SK-N-DZ (cell line): Measurements from ENCODE around the gene DNER.

Source experiments
- DNase-seq: peaks from one replicate; pipeline ENCODE4 v3.0.0-alpha.2; 2015; ENCODE audit warnings: low spot score

Gene DNER

GRCh38 chr2:229672021-229672420, 42.3 kb downstream of the DNER start:
- DNase-seq: no peak

DNA sequence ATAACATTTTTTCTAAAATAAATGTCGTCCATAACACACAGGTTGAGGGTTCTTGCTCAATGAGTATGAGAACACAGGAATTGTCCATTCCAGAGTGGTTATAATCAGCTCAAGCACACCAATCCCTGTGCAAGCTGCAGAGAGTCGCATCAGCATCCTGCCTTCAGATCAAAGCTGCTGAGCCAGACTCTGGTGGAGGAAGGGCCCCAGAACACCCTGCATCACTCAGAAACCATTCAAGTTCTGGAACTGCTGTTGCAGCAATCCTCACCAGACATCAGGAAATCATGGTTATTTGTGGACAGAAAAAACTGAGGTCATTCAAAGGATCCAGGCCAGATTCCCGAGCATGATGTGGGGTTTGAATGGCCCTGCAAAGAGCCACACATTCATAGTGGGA, 44.5 kb downstream of the DNER start:
- DNase-seq: no peak

DNA sequence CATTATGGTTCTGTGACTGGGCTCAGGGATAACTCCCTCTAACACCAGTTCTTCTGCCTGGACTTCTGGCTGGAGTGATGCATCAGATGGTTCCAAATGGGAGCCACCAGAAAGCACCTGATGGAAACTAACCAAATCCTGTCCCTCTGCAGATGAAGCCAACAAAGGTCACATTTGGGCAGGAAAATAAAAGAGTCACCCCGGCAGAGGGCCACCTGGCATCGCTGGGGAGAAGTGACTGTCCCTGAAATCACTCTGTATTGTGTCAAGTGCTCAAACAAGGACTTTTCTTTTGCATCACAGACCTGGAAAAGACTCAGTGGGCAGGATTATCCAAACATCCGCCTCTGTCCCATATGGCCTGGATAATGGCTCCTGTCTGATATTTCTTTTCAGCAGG, 47.5 kb downstream of the DNER start:
- DNase-seq: no peak

- DNase-seq: no peak
These were observed 49.2 kb downstream of the DNER start for GRCh38 chr2:229665158-229665557.

DNA sequence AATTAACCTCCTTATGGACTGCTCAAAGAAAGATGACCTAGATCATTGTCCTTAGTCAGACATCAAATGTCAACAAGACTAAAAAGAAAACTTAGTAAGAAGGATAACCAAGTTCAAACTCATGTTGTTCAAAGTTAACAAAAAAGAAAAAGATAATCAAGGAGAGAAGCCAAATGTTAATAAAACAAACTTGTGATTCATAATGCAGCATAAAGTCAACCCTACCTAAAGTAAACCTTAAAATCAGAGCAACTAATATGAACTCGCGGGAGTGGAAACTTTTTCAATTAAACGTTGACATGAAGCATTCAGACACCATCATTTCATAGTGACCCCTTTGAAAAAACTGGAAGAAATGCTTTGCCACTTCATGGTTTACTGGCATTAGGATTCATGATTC, 52.9 kb downstream of the DNER start:
- no peak for DNase-seq

- no peak for DNase-seq
These were observed 53.4 kb downstream of the DNER start for GRCh38 chr2:229660951-229661350.

DNA sequence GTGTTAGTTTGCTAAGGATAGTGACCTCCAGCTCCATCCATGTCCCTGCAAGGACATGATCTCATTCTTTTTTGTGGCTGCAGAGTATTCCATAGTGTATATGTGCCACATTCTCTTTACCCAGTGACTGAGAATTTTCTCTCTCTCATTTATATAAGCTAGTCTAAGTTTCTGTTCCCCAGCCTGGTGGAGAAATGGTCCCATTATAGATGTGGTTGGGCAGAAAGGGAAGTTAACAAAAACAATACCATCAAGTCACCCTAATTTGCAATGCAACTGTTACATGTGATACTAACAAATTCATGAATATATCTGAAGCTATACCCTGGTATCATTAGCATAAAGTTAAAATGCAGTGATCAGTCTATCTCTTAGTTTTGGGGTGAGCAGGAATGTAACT, 54.0 kb downstream of the DNER start:
- DNase-seq: no peak

- no peak for DNase-seq
These were observed 56.4 kb downstream of the DNER start for GRCh38 chr2:229658004-229658403.

DNA sequence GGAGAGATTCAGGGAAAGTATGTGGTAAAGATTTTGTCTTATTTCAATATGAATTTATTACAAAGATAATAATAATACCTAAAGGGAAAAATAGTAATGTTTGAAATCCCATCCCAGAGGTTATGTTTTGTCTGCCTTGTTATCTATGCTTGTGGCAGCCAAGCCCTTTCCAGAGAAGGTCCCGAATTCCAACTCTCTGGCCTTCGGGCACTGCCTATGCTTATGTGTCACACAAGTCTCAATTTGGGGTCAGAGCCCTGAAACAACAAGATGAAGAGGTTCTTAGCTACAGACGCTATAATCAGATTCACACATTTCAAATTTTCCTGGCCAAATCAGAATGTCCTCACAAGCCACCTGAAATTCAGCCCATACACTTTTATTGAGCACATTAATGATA, 59.9 kb downstream of the DNER start:
- DNase-seq: no peak

GRCh38 chr2:229653531-229653930, 60.8 kb downstream of the DNER start:
- DNase-seq: no peak

- DNase-seq: no peak
These were observed 61.6 kb downstream of the DNER start for GRCh38 chr2:229652796-229653195.

GRCh38 chr2:229650901-229651300, 63.5 kb downstream of the DNER start:
- no peak for DNase-seq

GRCh38 chr2:229650059-229650458, 64.3 kb downstream of the DNER start:
- DNase-seq: no peak

GRCh38 chr2:229646186-229646723, 68.1 kb downstream of the DNER start:
- no peak for DNase-seq

DNA sequence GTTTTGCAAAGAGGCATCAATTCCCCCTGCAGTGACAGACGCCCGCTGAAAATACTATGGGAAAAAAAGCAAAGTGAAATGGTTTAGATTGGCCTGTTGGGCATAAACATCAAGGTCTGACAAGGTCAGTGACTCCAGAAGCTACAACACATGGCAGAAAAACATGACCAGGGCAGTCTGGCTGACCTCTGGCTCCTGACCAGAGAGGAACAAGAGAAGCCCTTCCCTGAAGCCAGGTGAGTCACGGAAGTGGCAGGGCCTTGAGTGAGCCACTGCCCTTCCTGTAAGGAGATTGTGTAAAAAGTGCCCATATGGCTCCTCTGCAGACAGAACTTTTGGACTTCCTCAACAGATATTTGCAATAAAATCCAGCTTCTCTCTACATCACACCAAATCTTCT, 72.0 kb downstream of the DNER start:
- DNase-seq: no peak

DNA sequence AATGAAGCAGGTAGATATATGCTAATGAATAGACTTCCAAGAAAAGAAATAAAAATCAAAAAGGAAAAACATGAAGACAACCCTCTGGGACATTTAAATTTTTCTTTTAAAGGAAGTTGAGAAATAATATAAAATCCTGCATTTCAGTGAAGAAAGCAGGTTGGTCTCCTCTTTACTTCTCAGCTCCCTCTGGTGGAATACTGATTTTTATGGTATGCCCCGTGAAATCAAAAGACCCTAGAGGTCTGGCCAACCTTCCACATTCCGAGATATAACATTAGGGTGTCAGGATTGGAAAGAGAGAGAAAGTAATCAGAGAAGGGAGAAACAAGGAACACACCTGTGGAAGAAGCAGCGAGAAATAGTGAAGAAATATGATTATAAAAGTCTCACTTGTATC, 72.7 kb downstream of the DNER start:
- DNase-seq: no peak

- DNase-seq: no peak
These were observed 73.7 kb downstream of the DNER start for GRCh38 chr2:229640636-229641035.

- DNase-seq: no peak
These were observed 77.8 kb downstream of the DNER start for GRCh38 chr2:229636571-229636970.

GRCh38 chr2:229635371-229635680, 79.0 kb downstream of the DNER start:
- DNase-seq: no peak

DNA sequence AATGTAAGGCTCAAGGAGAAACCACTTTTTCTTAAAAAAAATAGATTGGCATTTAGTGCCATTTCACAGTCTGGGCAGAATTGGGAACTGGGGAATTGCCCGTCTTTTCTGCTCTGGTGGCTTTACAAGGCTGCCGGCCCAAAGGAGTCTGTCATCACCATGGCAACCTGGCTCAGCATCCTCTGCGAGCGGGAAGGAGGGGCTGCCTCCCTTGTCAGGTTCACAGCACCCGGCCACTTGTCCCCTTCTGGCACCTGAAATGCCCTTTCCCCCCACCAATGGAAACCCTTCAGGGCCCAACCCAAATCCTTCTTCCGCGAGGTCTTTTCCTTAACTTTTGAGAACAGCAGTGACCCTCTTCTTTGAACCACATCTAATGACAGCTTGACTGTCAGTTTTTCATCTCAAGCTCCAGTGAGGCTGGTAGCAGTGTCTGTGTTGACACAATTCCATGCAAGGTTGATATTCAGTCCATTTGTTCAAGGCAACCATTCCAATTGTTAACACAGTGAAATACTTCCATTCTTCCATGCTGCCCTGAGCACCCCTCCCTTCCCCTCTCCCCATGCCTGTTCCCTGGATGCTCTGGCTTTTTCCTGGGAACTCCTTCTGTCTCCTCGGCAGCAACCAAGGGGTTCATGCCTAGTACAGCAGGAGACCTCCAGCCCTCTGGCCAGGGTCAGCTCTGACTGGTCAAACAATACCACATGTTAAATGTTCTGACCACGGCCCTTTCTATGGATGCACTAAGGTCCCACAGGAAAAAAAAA, 79.6 kb downstream of the DNER start:
- no peak for DNase-seq

GRCh38 chr2:229633556-229633955, 80.8 kb downstream of the DNER start:
- DNase-seq: no peak

- no peak for DNase-seq
These were observed 85.3 kb downstream of the DNER start for GRCh38 chr2:229629039-229629438.

- no peak for DNase-seq
These were observed 86.6 kb downstream of the DNER start for GRCh38 chr2:229627728-229628127.
